Neural cell (in vitro differentiated cells): ENCODE measurements around the gene PMM2. TPM values are rescaled to one million over a fixed set of nuclear protein-coding genes. Genes with fewer than 3 reads are reported as not detected.
"Not testable (repeated sequence)": the region's sequence is repeated elsewhere in the genome, so short reads cannot be mapped to it uniquely, and the experiment has no call there.

Experiments
- H2AFZ ChIP-seq: fragments of 200-600, 300-800 bp; sonication (generic), shearing (Covaris generic); 2 replicates; pipeline ENCODE4 v1.6.0; 2014; ENCODE audit warnings: low read depth, mild to moderate bottlenecking, antibody characterized with exemption, low read length, moderate library complexity
- H3F3A ChIP-seq: fragments of 200-600 bp; shearing (Covaris generic); 2 replicates; pipeline ENCODE4 v1.6.1; 2016; ENCODE audit warnings: mild to moderate bottlenecking, moderate library complexity, mixed read lengths, antibody characterized with exemption, low read length; ENCODE audit not compliant: insufficient read depth, poor library complexity, severe bottlenecking
- H3K27ac ChIP-seq: fragments of 200-600, 300-800 bp; sonication (generic), shearing (Covaris generic); 2 replicates; pipeline ENCODE4 v1.5.1; 2014; ENCODE audit warnings: mild to moderate bottlenecking, low read length, moderate library complexity
- H3K27me3 ChIP-seq: fragments of 300-800, 200-600 bp; sonication (generic), shearing (Covaris generic); 2 replicates; pipeline ENCODE4 v1.6.0; 2014; ENCODE audit warnings: mild to moderate bottlenecking, low read depth, low read length, moderate library complexity; ENCODE audit not compliant: insufficient read depth
- H3K36me3 ChIP-seq: fragments of 300-800, 200-600 bp; sonication (generic), shearing (Covaris generic); 2 replicates; pipeline ENCODE4 v1.5.1; 2014; ENCODE audit warnings: mild to moderate bottlenecking, antibody characterized with exemption, low read length, moderate library complexity; ENCODE audit not compliant: insufficient read depth
- H3K4me2 ChIP-seq: fragments of 300-800, 200-600 bp; sonication (generic), shearing (Covaris generic); 2 replicates; pipeline ENCODE4 v1.6.0; 2014; ENCODE audit warnings: mild to moderate bottlenecking, low read length
- H3K4me3 ChIP-seq: fragments of 300-800, 200-600 bp; sonication (generic), shearing (Covaris generic); 2 replicates; pipeline ENCODE4 v1.5.1; 2014; ENCODE audit warnings: mild to moderate bottlenecking, low read length, moderate library complexity
- H3K79me2 ChIP-seq: fragments of 200-600 bp; shearing (Covaris generic); replicated peaks from 2 replicates; pipeline ENCODE4 v1.6.0; 2014; ENCODE audit warnings: mild to moderate bottlenecking, low read length, moderate library complexity; ENCODE audit not compliant: insufficient read depth
- H3K9ac ChIP-seq: fragments of 300-800, 200-600 bp; sonication (generic), shearing (Covaris generic); 2 replicates; pipeline ENCODE4 v1.6.1; 2016; ENCODE audit warnings: mild to moderate bottlenecking, low read length, mixed read lengths
- H3K9me2 ChIP-seq: fragments of 200-600 bp; shearing (Covaris generic); 2 replicates; pipeline ENCODE4 v1.6.1; 2016; ENCODE audit warnings: mild to moderate bottlenecking, low read length, mixed read lengths; ENCODE audit not compliant: insufficient read depth
- H3K9me3 ChIP-seq: fragments of 200-600, 300-800 bp; sonication (generic), shearing (Covaris generic); 2 replicates; pipeline ENCODE4 v1.6.1; 2016; ENCODE audit warnings: mild to moderate bottlenecking, mixed run types, low read length, moderate library complexity, mixed read lengths
- H4K20me1 ChIP-seq: fragments of 200-600 bp; shearing (Covaris generic); 2 replicates; pipeline ENCODE4 v1.6.1; 2016; ENCODE audit warnings: mild to moderate bottlenecking, mixed run types; ENCODE audit not compliant: insufficient read depth
- CTCF ChIP-seq: fragments of 450-650 bp; IDR thresholded peaks from 2 replicates; pipeline ENCODE4 v1.5.1; 2014; ENCODE audit warnings: antibody characterized with exemption, mild to moderate bottlenecking, moderate library complexity; ENCODE audit not compliant: poor library complexity, severe bottlenecking
- EP300 ChIP-seq: fragments of 450-650 bp; conservative IDR thresholded peaks from 2 replicates; pipeline ENCODE4 v1.6.1; 2014; ENCODE audit warnings: antibody characterized with exemption, mild to moderate bottlenecking, moderate library complexity; ENCODE audit not compliant: poor library complexity, severe bottlenecking
- EZH2 ChIP-seq: fragments of 200-600, 300-800 bp; shearing (Covaris generic), sonication (generic); IDR thresholded peaks from 2 replicates; pipeline ENCODE4 v1.6.1; 2014; ENCODE audit warnings: antibody characterized with exemption, low read length, borderline replicate concordance, mild to moderate bottlenecking; ENCODE audit not compliant: insufficient read depth, poor library complexity, severe bottlenecking
- MXI1 ChIP-seq: fragments of 450-650 bp; conservative IDR thresholded peaks from 2 replicates; pipeline ENCODE4 v1.6.1; 2014; ENCODE audit warnings: antibody characterized with exemption, mild to moderate bottlenecking; ENCODE audit not compliant: poor library complexity, severe bottlenecking
- POLR2AphosphoS5 ChIP-seq: IDR thresholded peaks from 2 replicates; pipeline ENCODE4 v1.6.1; 2012
- RAD21 ChIP-seq: fragments of 450-650 bp; conservative IDR thresholded peaks from 2 replicates; pipeline ENCODE4 v1.6.1; 2014; ENCODE audit warnings: antibody characterized with exemption, mild to moderate bottlenecking, moderate library complexity
- REST ChIP-seq: IDR thresholded peaks from 2 replicates; pipeline ENCODE4 v1.6.1; 2012; ENCODE audit warnings: borderline replicate concordance
- SMC3 ChIP-seq: fragments of 450-650 bp; conservative IDR thresholded peaks from 2 replicates; pipeline ENCODE4 v1.6.1; 2014; ENCODE audit warnings: antibody characterized with exemption, mild to moderate bottlenecking, moderate library complexity; ENCODE audit not compliant: poor library complexity
- TAF1 ChIP-seq: IDR thresholded peaks from 2 replicates; pipeline ENCODE4 v1.6.1; 2012; ENCODE audit warnings: low read depth
- polyA plus RNA-seq: library from polyadenylated mRNA; depleted of rRNA; stranded (reverse); fragments of >200 nt; gene quantifications from 2 replicates; pipeline ENCODE4 v1.2.3, GENCODE V29; 2014

PMM2 gene
- polyA plus RNA-seq, 1 donor from 2014 or later: 20.2 TPM

GRCh38 chr16:8801701-8802100 is 4.1 kb downstream of the PMM2 start:
- no peak overlapping the region for H3K27ac ChIP-seq
- no peaks in the 10 kb centered on the region for H3K9me2 ChIP-seq
- no peaks in the 10 kb centered on the region for H3K36me3 ChIP-seq
- H3K9ac ChIP-seq: no peak overlapping the region
- H3K4me3 ChIP-seq: no peak overlapping the region
- H3K27me3 ChIP-seq: no peaks in the 10 kb centered on the region
- H4K20me1 ChIP-seq: no peaks in the 10 kb centered on the region
- peaks cover 21% of the 10 kb centered on the region for H3K79me2 ChIP-seq
- H3K9me3 ChIP-seq: no peaks in the 10 kb centered on the region
- no peaks in the 10 kb centered on the region for H3F3A ChIP-seq
- H3K4me2 ChIP-seq: no peak overlapping the region
- H2AFZ ChIP-seq: no peak overlapping the region
- TF ChIP-seq RAD21 (no peak), SMC3 (no peak), POLR2AphosphoS5 (no peak), MXI1 (no peak), EZH2 (no peak), CTCF (no peak), REST (no peak), EP300 (no peak), TAF1 (no peak)

GRCh38 chr16:8803733-8804132 is 6.1 kb downstream of the PMM2 start:
- H3K4me3 ChIP-seq, H2AFZ ChIP-seq, H3K27ac ChIP-seq, H4K20me1 ChIP-seq, H3K9me2 ChIP-seq, H3K9ac ChIP-seq, H3F3A ChIP-seq, H3K9me3 ChIP-seq, H3K4me2 ChIP-seq, H3K27me3 ChIP-seq, H3K79me2 ChIP-seq, H3K36me3 ChIP-seq: not testable (repeated sequence)

- no peak overlapping the region for H2AFZ ChIP-seq
- H3K9ac ChIP-seq: no peak overlapping the region
- TF ChIP-seq POLR2AphosphoS5 (no peak), EP300 (no peak), EZH2 (no peak), CTCF (no peak), RAD21 (no peak), REST (no peak), MXI1 (no peak), SMC3 (no peak), TAF1 (no peak)
- no peaks in the 10 kb centered on the region for H3K36me3 ChIP-seq
- H3K27ac ChIP-seq: no peak overlapping the region
- H3K9me3 ChIP-seq: no peaks in the 10 kb centered on the region
- H4K20me1 ChIP-seq: no peaks in the 10 kb centered on the region
- H3K9me2 ChIP-seq: no peaks in the 10 kb centered on the region
- H3F3A ChIP-seq: no peaks in the 10 kb centered on the region
- no peak overlapping the region for H3K4me2 ChIP-seq
- H3K4me3 ChIP-seq: no peak overlapping the region
- no peaks in the 10 kb centered on the region for H3K27me3 ChIP-seq
- no peaks in the 10 kb centered on the region for H3K79me2 ChIP-seq
Measured at GRCh38 chr16:8804313-8804712, 6.7 kb downstream of the PMM2 start.
